Memory B cell (primary cell): ENCODE results near the gene WDR27.
A peak's percentile ranks its signal among the peaks of the same experiment; 100 is the strongest.
"Not testable (repeated sequence)": the region's sequence is repeated elsewhere in the genome, so short reads cannot be mapped to it uniquely, and the experiment has no call there.

ENCODE experiments used
- ATAC-seq: fragments of 150-1000 bp; cut with Tn5 transposase; 2 replicates; pipeline ENCODE4 v1.10.0; 2021; ENCODE audit warnings: low read depth, mild to moderate bottlenecking, moderate library complexity
- DNase-seq, 2 donors: peaks; one replicate each; pipeline ENCODE4 v3.0.0; 2022; ENCODE audit warnings: low spot score in 2 of 2
- H3K27ac Mint-ChIP-seq: one replicate; pipeline ENCODE4 v1.8.0; 2022; ENCODE audit warnings: mild to moderate bottlenecking, moderate library complexity, mixed read lengths
- H3K27me3 Mint-ChIP-seq: one replicate; pipeline ENCODE4 v1.8.0; 2022; ENCODE audit warnings: mixed read lengths
- H3K36me3 Mint-ChIP-seq: one replicate; pipeline ENCODE4 v1.8.0; 2022; ENCODE audit warnings: mild to moderate bottlenecking, mixed read lengths
- H3K4me1 Mint-ChIP-seq: one replicate; pipeline ENCODE4 v1.8.0; 2022; ENCODE audit warnings: mixed read lengths
- H3K4me3 Mint-ChIP-seq: one replicate; pipeline ENCODE4 v1.8.0; 2022; ENCODE audit warnings: mild to moderate bottlenecking, moderate library complexity, mixed read lengths
- H3K9me3 Mint-ChIP-seq: one replicate; pipeline ENCODE4 v1.8.0; 2022; ENCODE audit warnings: mixed read lengths

Gene WDR27

GRCh38 chr6:169723200-169723909 is 21.5 kb upstream of the WDR27 start:
- no peaks in the 10 kb centered on the region for H3K9me3 Mint-ChIP-seq
- H3K36me3 Mint-ChIP-seq, result no peaks in the 10 kb centered on the region
- H3K4me3 Mint-ChIP-seq, result peak overlapping the region; percentile 99
- ATAC-seq (peak; percentile 49), DNase-seq (peak; percentile 60 to 75)
- H3K27me3 Mint-ChIP-seq, result no peaks in the 10 kb centered on the region
- peaks cover 10% of the 10 kb centered on the region for H3K4me1 Mint-ChIP-seq
- H3K27ac Mint-ChIP-seq, result peak overlapping the region; percentile 94

- ATAC-seq, result peak; percentile 4
- Mint-ChIP-seq H3K36me3 (peaks cover 1% of the 10 kb centered on the region), H3K9me3 (no peaks in the 10 kb centered on the region), H3K4me1 (peaks cover 10% of the 10 kb centered on the region), H3K27me3 (no peaks in the 10 kb centered on the region), H3K4me3 (peak overlapping the region; percentile 99), H3K27ac (peak overlapping the region; percentile 94)
- peak in 1 of 2 donors; percentile 20 for DNase-seq
Measured at GRCh38 chr6:169722362-169723199, 20.8 kb upstream of the WDR27 start.

- no peak overlapping the region for H3K4me3 Mint-ChIP-seq
- H3K36me3 Mint-ChIP-seq, result peaks cover 6% of the 10 kb centered on the region
- H3K27ac Mint-ChIP-seq, result no peak overlapping the region
- peaks cover 10% of the 10 kb centered on the region for H3K4me1 Mint-ChIP-seq
- no peaks in the 10 kb centered on the region for H3K9me3 Mint-ChIP-seq
- DNase-seq, result no peak
- H3K27me3 Mint-ChIP-seq, result no peaks in the 10 kb centered on the region
- no peak for ATAC-seq
Measured at GRCh38 chr6:169720207-169720855, 18.5 kb upstream of the WDR27 start.

- ATAC-seq, result no peak
- DNase-seq, result no peak
- Mint-ChIP-seq H3K27ac (no peak overlapping the region), H3K4me1 (peaks cover 10% of the 10 kb centered on the region), H3K27me3 (no peaks in the 10 kb centered on the region), H3K9me3 (no peaks in the 10 kb centered on the region), H3K4me3 (no peak overlapping the region), H3K36me3 (peaks cover 6% of the 10 kb centered on the region)
Measured at GRCh38 chr6:169719117-169719516, 17.3 kb upstream of the WDR27 start.

GRCh38 chr6:169714595-169714994 is 12.8 kb upstream of the WDR27 start:
- no peaks in the 10 kb centered on the region for H3K9me3 Mint-ChIP-seq
- H3K4me3 Mint-ChIP-seq, result no peak overlapping the region
- no peak for DNase-seq
- H3K4me1 Mint-ChIP-seq, result no peaks in the 10 kb centered on the region
- no peaks in the 10 kb centered on the region for H3K27me3 Mint-ChIP-seq
- no peak overlapping the region for H3K27ac Mint-ChIP-seq
- H3K36me3 Mint-ChIP-seq, result peaks cover 9% of the 10 kb centered on the region
- no peak for ATAC-seq

GRCh38 chr6:169714178-169714577 is 12.3 kb upstream of the WDR27 start:
- H3K9me3 Mint-ChIP-seq, result no peaks in the 10 kb centered on the region
- no peak overlapping the region for H3K4me3 Mint-ChIP-seq
- H3K27ac Mint-ChIP-seq, result no peak overlapping the region
- ATAC-seq (no peak), DNase-seq (no peak)
- peaks cover 9% of the 10 kb centered on the region for H3K36me3 Mint-ChIP-seq
- H3K27me3 Mint-ChIP-seq, result no peaks in the 10 kb centered on the region
- peaks cover under 1% of the 10 kb centered on the region for H3K4me1 Mint-ChIP-seq

GRCh38 chr6:169710009-169710408 is 8.2 kb upstream of the WDR27 start:
- DNase-seq (no peak), ATAC-seq (no peak)
- H3K4me1 Mint-ChIP-seq, result peaks cover 17% of the 10 kb centered on the region
- H3K4me3 Mint-ChIP-seq, result no peak overlapping the region
- H3K9me3 Mint-ChIP-seq, result no peaks in the 10 kb centered on the region
- H3K36me3 Mint-ChIP-seq, result peaks cover 5% of the 10 kb centered on the region
- H3K27ac Mint-ChIP-seq, result no peak overlapping the region
- no peaks in the 10 kb centered on the region for H3K27me3 Mint-ChIP-seq

- DNase-seq, result no peak
- no peak overlapping the region for H3K27ac Mint-ChIP-seq
- peaks cover 21% of the 10 kb centered on the region for H3K4me1 Mint-ChIP-seq
- no peaks in the 10 kb centered on the region for H3K9me3 Mint-ChIP-seq
- H3K27me3 Mint-ChIP-seq, result no peaks in the 10 kb centered on the region
- no peak overlapping the region for H3K4me3 Mint-ChIP-seq
- H3K36me3 Mint-ChIP-seq, result peaks cover 5% of the 10 kb centered on the region
- ATAC-seq, result no peak
Measured at GRCh38 chr6:169709293-169709692, 7.5 kb upstream of the WDR27 start.

GRCh38 chr6:169707772-169708171 is 5.9 kb upstream of the WDR27 start:
- no peak for DNase-seq
- Mint-ChIP-seq H3K9me3 (no peaks in the 10 kb centered on the region), H3K4me3 (no peak overlapping the region), H3K27me3 (no peaks in the 10 kb centered on the region), H3K36me3 (peaks cover 5% of the 10 kb centered on the region), H3K27ac (no peak overlapping the region), H3K4me1 (peaks cover 27% of the 10 kb centered on the region)
- ATAC-seq, result no peak

- ATAC-seq (peak; percentile 1), DNase-seq (no peak)
- H3K4me3 Mint-ChIP-seq, result peak overlapping the region; percentile 88
- H3K4me1 Mint-ChIP-seq, result peaks cover 38% of the 10 kb centered on the region
- no peaks in the 10 kb centered on the region for H3K9me3 Mint-ChIP-seq
- no peaks in the 10 kb centered on the region for H3K27me3 Mint-ChIP-seq
- peak overlapping the region; percentile 91 for H3K27ac Mint-ChIP-seq
- peaks cover 3% of the 10 kb centered on the region for H3K36me3 Mint-ChIP-seq
Measured at GRCh38 chr6:169702840-169703246, 1.0 kb upstream of the WDR27 start.

- Mint-ChIP-seq H3K4me1 (peaks cover 31% of the 10 kb centered on the region), H3K27me3 (no peaks in the 10 kb centered on the region), H3K36me3 (peaks cover 4% of the 10 kb centered on the region), H3K27ac (peak overlapping the region; percentile 91), H3K4me3 (peak overlapping the region; percentile 88), H3K9me3 (no peaks in the 10 kb centered on the region)
- peak; percentile 6 for ATAC-seq
- DNase-seq, result no peak
Measured at GRCh38 chr6:169701311-169701953, 397 bp downstream of the WDR27 start.

GRCh38 chr6:169700296-169700695 is 1.5 kb downstream of the WDR27 start:
- H3K27ac Mint-ChIP-seq, result no peak overlapping the region
- H3K4me3 Mint-ChIP-seq, result peak overlapping the region; percentile 24
- H3K9me3 Mint-ChIP-seq, result peaks cover 1% of the 10 kb centered on the region
- no peaks in the 10 kb centered on the region for H3K27me3 Mint-ChIP-seq
- DNase-seq (no peak), ATAC-seq (no peak)
- H3K4me1 Mint-ChIP-seq, result peaks cover 26% of the 10 kb centered on the region
- peaks cover 6% of the 10 kb centered on the region for H3K36me3 Mint-ChIP-seq

- H3K27ac Mint-ChIP-seq, H3K9me3 Mint-ChIP-seq, DNase-seq, ATAC-seq, H3K27me3 Mint-ChIP-seq, H3K4me3 Mint-ChIP-seq: not testable (repeated sequence)
- Mint-ChIP-seq H3K36me3 (peaks cover 21% of the 10 kb centered on the region), H3K4me1 (peaks cover 12% of the 10 kb centered on the region)
Measured at GRCh38 chr6:169697115-169697514, 4.7 kb downstream of the WDR27 start.

GRCh38 chr6:169695131-169695530 is 6.7 kb downstream of the WDR27 start:
- no peak overlapping the region for H3K27ac Mint-ChIP-seq

More at GRCh38 chr6:169695131-169695530, 6.7 kb downstream of the WDR27 start:
- peaks cover 24% of the 10 kb centered on the region for H3K36me3 Mint-ChIP-seq
- H3K4me3 Mint-ChIP-seq, result no peak overlapping the region
- ATAC-seq (no peak), DNase-seq (no peak)
- peaks cover 11% of the 10 kb centered on the region for H3K4me1 Mint-ChIP-seq
- peaks cover 10% of the 10 kb centered on the region for H3K9me3 Mint-ChIP-seq
- H3K27me3 Mint-ChIP-seq, result no peaks in the 10 kb centered on the region
